Measurements from ENCODE around the gene PPP1R10. TPM values are rescaled to one million over a fixed set of nuclear protein-coding genes. Genes with fewer than 3 reads are reported as not detected.

Gene PPP1R10
- total RNA-seq, 1 donor from 2014 or later, result 69.1 TPM

GRCh38 chr6:30618270-30618797 is 1.3 kb upstream of the PPP1R10 start:
- Histone ChIP-seq H4K20me1 (ENCODE audit: insufficient read depth, low read length) (peaks cover 26% of the 10 kb centered on the region), H3K27ac (ENCODE audit: low read depth, low read length) (peak overlapping the region; percentile 100), H3K4me2 (ENCODE audit: low read length) (peak overlapping the region; percentile 89), H3K36me3 (ENCODE audit: insufficient read depth, low read length) (peaks cover 17% of the 10 kb centered on the region), H2AFZ (ENCODE audit: low read depth, low read length) (no peak overlapping the region), H3K79me2 (ENCODE audit: insufficient read depth, low read length) (peaks cover 44% of the 10 kb centered on the region), H3K27me3 (ENCODE audit: insufficient read depth, low read length) (no peaks in the 10 kb centered on the region), H3K4me1 (ENCODE audit: insufficient read depth, low read length) (peaks cover 22% of the 10 kb centered on the region), H3K9me3 (ENCODE audit: insufficient read depth, low read depth, low read length) (no peaks in the 10 kb centered on the region), H3K4me3 (ENCODE audit: insufficient read depth, low read depth, low read length) (peak overlapping the region; percentile 78), H3K9ac (ENCODE audit: low read length) (peak overlapping the region; percentile 100)
- TF ChIP-seq, protein P1, sequence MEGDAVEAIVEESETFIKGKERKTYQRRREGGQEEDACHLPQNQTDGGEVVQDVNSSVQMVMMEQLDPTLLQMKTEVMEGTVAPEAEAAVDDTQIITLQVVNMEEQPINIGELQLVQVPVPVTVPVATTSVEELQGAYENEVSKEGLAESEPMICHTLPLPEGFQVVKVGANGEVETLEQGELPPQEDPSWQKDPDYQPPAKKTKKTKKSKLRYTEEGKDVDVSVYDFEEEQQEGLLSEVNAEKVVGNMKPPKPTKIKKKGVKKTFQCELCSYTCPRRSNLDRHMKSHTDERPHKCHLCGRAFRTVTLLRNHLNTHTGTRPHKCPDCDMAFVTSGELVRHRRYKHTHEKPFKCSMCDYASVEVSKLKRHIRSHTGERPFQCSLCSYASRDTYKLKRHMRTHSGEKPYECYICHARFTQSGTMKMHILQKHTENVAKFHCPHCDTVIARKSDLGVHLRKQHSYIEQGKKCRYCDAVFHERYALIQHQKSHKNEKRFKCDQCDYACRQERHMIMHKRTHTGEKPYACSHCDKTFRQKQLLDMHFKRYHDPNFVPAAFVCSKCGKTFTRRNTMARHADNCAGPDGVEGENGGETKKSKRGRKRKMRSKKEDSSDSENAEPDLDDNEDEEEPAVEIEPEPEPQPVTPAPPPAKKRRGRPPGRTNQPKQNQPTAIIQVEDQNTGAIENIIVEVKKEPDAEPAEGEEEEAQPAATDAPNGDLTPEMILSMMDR (IDR thresholded peaks at IDR 0.05; ENCODE audit: insufficient read depth, low read depth, low read length), result no peak
- TF ChIP-seq EZH2 (IDR thresholded peaks at IDR 0.05; ENCODE audit: insufficient read depth, low read length), result no peak
- H3K4me3 Mint-ChIP-seq (ENCODE audit: unreplicated experiment), result peak overlapping the region; percentile 99
- DNase-seq (ENCODE audit: low read depth), result no peak
- H3K27me3 Mint-ChIP-seq (ENCODE audit: low read depth, unreplicated experiment), result no peaks in the 10 kb centered on the region
- no peak for FAIRE-seq
- peaks cover 3% of the 10 kb centered on the region for H3K9me3 Mint-ChIP-seq (ENCODE audit: unreplicated experiment)
- peak overlapping the region; percentile 100 for H3K27ac Mint-ChIP-seq (ENCODE audit: unreplicated experiment)
- peaks cover 21% of the 10 kb centered on the region for H3K4me1 Mint-ChIP-seq (ENCODE audit: low read depth, unreplicated experiment)
- peaks cover 20% of the 10 kb centered on the region for H3K36me3 Mint-ChIP-seq (ENCODE audit: low read depth, unreplicated experiment)

DNA sequence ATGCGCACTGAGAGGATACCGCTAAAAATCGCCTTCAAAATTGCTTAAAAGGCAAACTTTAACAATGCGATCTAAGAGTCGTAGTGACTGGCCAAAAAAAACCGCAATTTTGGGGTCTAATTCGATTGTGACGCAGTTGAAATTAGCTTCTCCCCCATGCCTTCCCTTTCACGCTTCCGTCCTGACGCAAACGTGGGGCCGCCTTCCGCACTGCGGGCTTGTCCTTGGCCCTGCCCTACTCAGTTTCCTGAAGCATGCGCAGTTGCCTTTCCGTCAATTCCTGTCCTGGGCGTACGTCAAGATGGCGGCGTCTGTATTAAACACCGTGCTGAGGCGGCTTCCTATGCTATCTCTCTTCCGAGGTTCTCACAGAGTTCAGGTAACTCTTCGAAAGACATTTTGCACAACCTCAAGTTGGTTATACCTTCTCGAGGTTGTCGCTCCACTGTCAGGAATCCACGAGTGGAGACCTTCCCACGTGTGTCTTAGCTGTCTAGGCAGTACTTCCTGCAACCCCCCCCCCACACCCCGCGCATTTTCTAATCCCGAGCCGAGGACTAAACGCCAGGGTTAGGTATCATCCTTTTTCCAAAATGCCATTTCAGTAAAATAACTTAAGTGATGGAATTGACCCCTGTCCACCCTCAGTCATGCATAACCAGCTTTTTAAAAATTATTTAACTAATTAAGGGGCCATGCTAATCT is 674 bp upstream of the PPP1R10 start, which contains the start of gene MRPS18B:
Gene MRPS18B, plus strand, starts transcription at position 276 of the 705 bp plus-strand sequence. Its CDS starts 26 bp downstream, at position 302.
- peaks cover 14% of the 10 kb centered on the region for H3K36me3 ChIP-seq (ENCODE audit: insufficient read depth, low read length)

More for the DNA sequence above, 674 bp upstream of the PPP1R10 start, which contains the start of gene MRPS18B:
- FAIRE-seq (no peak), DNase-seq (ENCODE audit: low read depth) (peak; percentile 95)
- H3K4me3 Mint-ChIP-seq (ENCODE audit: unreplicated experiment), result peak within 1 kb of the TSS; percentile 99
- no peaks in the 10 kb centered on the region for H3K27me3 Mint-ChIP-seq (ENCODE audit: low read depth, unreplicated experiment)
- peak within 1 kb of the TSS; percentile 100 for H3K27ac Mint-ChIP-seq (ENCODE audit: unreplicated experiment)
- H3K79me2 ChIP-seq (ENCODE audit: insufficient read depth, low read length), result peaks cover 44% of the 10 kb centered on the region
- H3K27ac ChIP-seq (ENCODE audit: low read depth, low read length), result peak within 1 kb of the TSS; percentile 100
- no peaks in the 10 kb centered on the region for H3K27me3 ChIP-seq (ENCODE audit: insufficient read depth, low read length)
- peaks cover 20% of the 10 kb centered on the region for H3K36me3 Mint-ChIP-seq (ENCODE audit: low read depth, unreplicated experiment)
- H3K4me1 Mint-ChIP-seq (ENCODE audit: low read depth, unreplicated experiment), result peaks cover 27% of the 10 kb centered on the region
- peaks cover 32% of the 10 kb centered on the region for H4K20me1 ChIP-seq (ENCODE audit: insufficient read depth, low read length)
- no peaks in the 10 kb centered on the region for H3K9me3 ChIP-seq (ENCODE audit: insufficient read depth, low read depth, low read length)
- peaks cover 28% of the 10 kb centered on the region for H3K4me1 ChIP-seq (ENCODE audit: insufficient read depth, low read length)
- peak within 1 kb of the TSS; percentile 100 for H3K4me3 ChIP-seq (ENCODE audit: insufficient read depth, low read depth, low read length)
- peaks cover 3% of the 10 kb centered on the region for H3K9me3 Mint-ChIP-seq (ENCODE audit: unreplicated experiment)
- no peak for TF ChIP-seq EZH2 (IDR thresholded peaks at IDR 0.05; ENCODE audit: insufficient read depth, low read length)
- TF ChIP-seq, protein P1 (IDR thresholded peaks at IDR 0.05; ENCODE audit: insufficient read depth, low read depth, low read length), result no peak
- peak within 1 kb of the TSS; percentile 100 for H3K9ac ChIP-seq (ENCODE audit: low read length)
- peak within 1 kb of the TSS; percentile 99 for H3K4me2 ChIP-seq (ENCODE audit: low read length)
- peak within 1 kb of the TSS; percentile 79 for H2AFZ ChIP-seq (ENCODE audit: low read depth, low read length)

All from astrocyte (in vitro differentiated cells and primary cell).